ENCODE measurements around the gene ATP2B1.

Gene ATP2B1

DNA sequence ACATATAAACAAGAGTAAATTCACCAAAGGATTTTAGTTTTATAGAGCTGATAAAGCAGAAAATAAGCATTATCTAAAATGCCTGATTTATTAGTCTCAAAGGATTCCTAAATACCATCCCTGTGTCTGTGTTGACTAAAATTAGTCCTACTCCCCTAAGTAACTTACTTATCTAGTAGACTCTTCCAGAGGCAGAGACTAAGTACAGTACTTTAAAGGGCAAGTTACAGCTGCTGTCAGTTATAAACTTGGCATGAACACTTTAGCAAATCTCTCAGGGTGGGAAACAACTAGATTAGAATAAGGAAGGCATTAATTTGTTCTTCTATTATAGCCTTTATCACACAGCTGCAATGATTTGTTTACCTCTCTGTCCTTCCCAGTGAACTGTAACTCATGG lies 46.0 kb downstream of the ATP2B1 start:
- TF ChIP-seq, protein P1, sequence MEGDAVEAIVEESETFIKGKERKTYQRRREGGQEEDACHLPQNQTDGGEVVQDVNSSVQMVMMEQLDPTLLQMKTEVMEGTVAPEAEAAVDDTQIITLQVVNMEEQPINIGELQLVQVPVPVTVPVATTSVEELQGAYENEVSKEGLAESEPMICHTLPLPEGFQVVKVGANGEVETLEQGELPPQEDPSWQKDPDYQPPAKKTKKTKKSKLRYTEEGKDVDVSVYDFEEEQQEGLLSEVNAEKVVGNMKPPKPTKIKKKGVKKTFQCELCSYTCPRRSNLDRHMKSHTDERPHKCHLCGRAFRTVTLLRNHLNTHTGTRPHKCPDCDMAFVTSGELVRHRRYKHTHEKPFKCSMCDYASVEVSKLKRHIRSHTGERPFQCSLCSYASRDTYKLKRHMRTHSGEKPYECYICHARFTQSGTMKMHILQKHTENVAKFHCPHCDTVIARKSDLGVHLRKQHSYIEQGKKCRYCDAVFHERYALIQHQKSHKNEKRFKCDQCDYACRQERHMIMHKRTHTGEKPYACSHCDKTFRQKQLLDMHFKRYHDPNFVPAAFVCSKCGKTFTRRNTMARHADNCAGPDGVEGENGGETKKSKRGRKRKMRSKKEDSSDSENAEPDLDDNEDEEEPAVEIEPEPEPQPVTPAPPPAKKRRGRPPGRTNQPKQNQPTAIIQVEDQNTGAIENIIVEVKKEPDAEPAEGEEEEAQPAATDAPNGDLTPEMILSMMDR (IDR thresholded peaks at IDR 0.05; ENCODE audit: low read length, missing control alignments) = no peak
- H3K4me3 ChIP-seq (replicated peaks; ENCODE audit: low read depth, low read length) = no peak overlapping the region
- no peak for DNase-seq (ENCODE audit: low read depth)

DNA sequence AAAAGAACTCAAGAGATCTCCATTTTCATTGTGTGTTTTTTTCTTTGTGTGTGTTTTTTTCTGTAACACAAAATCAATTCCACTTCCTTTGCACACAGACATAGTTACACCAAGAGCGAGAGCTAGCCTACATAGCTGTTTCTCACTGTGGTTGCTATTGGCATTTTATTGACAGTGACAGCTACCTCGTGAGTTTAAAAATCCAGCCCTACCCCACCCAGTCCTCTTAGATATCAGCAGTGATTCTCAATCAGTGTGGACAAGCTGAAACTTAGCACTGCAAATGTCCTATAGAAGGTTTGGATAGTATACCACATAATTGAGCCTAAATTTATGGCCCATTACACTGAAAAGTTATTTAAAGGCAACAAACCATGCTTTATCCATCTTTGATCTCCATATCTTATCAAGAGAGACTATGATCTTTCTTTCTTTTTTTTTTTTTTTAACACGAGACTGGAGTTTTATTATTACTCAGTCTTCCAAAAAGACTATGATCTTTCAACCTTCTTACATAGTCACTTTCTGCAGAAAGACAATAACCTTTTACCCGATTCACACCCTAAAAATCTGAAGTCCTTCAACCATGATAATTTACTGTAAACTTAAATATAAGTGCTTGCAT lies 46.8 kb downstream of the ATP2B1 start:
- TF ChIP-seq, protein P1 (IDR thresholded peaks at IDR 0.05; ENCODE audit: low read length, missing control alignments) = no peak
- no peak overlapping the region for H3K4me3 ChIP-seq (replicated peaks; ENCODE audit: low read depth, low read length)
- DNase-seq (ENCODE audit: low read depth) = no peak

DNA sequence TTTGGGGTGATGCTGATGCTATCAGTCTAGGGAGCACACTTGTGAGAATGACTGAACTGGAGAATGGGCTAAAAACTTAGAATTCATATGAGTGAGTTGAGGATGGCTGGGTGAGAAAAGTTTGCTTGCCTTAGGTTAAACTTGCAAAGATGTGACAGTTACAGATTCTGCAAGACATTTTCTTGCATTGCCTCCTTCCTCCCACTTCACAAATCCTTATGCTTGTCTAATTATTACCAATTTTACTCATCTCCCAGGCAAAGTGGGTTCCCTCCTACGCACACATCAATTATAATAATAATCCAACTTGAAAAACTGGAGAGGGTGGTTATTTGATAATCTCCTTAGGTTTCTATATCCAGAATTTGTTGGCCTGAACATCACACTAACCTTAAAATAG lies 50.9 kb downstream of the ATP2B1 start:
- TF ChIP-seq, protein P1 (IDR thresholded peaks at IDR 0.05; ENCODE audit: low read length, missing control alignments) = no peak
- H3K4me3 ChIP-seq (replicated peaks; ENCODE audit: low read depth, low read length) = no peak overlapping the region
- no peak for DNase-seq (ENCODE audit: low read depth)

DNA sequence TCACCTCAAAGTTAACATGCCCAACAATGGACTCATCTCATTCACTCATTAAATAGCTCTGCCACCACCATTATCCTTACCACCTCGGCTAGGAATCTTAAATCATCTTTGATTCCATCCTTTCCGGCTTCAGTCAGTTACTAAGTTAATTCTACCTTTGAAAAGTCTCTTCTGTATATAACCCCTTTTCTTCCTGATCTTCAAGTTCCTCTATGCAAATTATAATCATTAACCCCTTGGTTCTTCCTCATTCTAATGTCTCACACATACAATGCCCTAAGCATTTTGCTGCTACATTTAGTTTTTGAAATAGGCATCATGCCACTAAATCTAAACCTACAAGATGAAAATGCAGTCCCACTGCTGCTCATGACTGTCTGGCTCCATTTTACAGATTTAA lies 51.6 kb downstream of the ATP2B1 start:
- TF ChIP-seq, protein P1 (IDR thresholded peaks at IDR 0.05; ENCODE audit: low read length, missing control alignments) = no peak
- no peak overlapping the region for H3K4me3 ChIP-seq (replicated peaks; ENCODE audit: low read depth, low read length)
- no peak for DNase-seq (ENCODE audit: low read depth)

DNA sequence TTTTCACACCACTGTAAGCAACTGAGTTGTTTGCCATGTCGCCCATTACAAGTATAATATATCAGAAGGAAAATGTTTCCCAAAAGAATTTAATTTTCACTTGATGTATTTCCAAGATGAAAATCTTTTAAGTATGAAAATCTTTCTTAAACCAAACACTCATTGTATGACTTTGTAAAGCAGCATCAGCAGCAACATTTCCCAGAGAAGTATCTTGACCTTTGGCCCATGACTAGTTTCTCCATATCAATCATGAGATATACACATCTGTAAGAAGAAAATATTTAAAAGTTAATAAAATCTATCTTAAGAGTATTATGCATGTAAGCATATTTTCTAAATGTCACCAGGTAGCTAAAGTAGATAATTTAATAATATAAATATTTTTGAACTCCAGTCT lies 52.8 kb downstream of the ATP2B1 start:
- no peak for DNase-seq (ENCODE audit: low read depth)
- no peak overlapping the region for H3K4me3 ChIP-seq (replicated peaks; ENCODE audit: low read depth, low read length)
- TF ChIP-seq, protein P1 (IDR thresholded peaks at IDR 0.05; ENCODE audit: low read length, missing control alignments) = no peak

DNA sequence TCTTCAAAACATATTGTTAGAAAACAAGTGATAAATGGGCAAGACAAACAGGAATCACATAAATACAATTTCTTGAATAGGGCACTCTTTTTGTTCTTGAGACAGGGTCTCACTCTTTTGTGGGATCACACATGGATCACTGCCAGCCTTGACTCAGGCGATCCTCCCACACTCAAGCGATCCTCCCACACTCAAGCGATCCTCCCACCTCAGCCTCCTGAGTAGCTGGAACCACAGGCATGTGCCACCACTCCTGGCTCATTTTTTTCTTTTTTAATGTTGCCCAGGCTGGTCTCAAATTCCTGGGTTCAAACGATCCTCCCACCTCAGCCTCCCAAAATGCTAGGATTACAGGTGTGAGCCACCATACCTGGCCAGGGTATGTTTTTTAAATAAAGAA lies 57.4 kb downstream of the ATP2B1 start:
- no peak for DNase-seq (ENCODE audit: low read depth)
- TF ChIP-seq, protein P1 (IDR thresholded peaks at IDR 0.05; ENCODE audit: low read length, missing control alignments) = no peak

DNA sequence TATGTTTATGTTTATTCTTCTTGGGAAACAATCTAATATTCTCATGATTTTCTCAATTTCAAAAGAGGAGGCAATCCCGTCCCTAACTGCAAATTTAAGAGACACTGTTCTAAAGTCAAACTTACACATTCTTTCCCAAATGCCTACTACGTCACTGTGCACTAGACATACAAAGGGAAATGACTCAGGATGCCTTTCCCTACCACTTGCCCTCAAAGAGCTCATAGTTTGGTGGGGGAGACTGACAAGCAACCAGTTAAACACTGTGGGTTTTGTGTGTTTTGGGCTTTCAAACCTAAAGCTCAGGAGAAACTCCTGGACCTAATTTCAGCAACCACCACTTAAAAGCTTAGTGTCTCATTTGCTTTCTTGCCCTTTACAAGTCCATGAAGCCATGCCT lies 58.4 kb downstream of the ATP2B1 start:
- H3K4me3 ChIP-seq (replicated peaks; ENCODE audit: low read depth, low read length) = no peak overlapping the region
- peak; percentile 23 for DNase-seq (ENCODE audit: low read depth)
- TF ChIP-seq, protein P1 (IDR thresholded peaks at IDR 0.05; ENCODE audit: low read length, missing control alignments) = no peak

More for the DNA sequence above, 57.4 kb downstream of the ATP2B1 start:
- no peak overlapping the region for H3K4me3 ChIP-seq (replicated peaks; ENCODE audit: low read depth, low read length)
